HG03521 (cell line): ENCODE data around the gene SYNJ1.
"Not testable (repeated sequence)": the region's sequence is repeated elsewhere in the genome, so short reads cannot be mapped to it uniquely, and the experiment has no call there.

Experiments used
- ATAC-seq: cut with Tn5 transposase; IDR thresholded peaks from one replicate; pipeline ENCODE4 v1.9.1; 2021; ENCODE audit warnings: mild to moderate bottlenecking, moderate library complexity; ENCODE audit not compliant: unreplicated experiment

The SYNJ1 gene

DNA sequence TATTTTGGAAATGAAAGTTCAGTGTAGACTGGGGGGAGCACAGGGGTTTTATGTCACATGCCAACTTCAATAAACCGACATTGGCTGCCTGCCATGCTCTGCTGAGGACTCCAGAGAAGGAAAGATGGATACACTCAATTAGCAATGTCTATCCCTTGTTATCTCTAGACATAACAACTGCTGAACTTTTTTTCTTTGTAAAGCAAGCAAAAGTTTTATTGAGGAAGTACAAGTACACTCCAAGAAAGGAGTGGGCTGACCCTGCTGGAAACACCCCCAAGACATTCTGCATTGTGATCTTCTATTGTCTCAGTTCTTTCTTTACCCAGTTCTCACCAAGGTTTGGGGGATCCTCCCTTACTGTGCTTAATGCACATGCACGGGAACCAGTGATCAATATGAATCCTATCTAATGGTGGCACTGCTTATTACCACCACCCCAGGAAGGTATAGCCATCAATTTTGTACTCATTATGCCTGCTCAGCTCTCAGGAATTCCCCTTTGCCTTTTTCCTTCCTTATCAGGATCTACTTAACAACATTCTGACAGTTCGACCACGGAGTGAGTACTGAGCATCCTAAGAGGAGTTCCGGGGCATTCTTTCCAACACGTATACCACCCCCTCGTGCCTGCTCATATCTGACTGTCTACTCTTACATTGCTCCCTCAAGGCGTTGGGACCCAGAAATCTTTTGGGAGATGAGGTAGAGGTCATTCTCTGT, 28.7 kb downstream of the SYNJ1 start:
- ATAC-seq = no peak

DNA sequence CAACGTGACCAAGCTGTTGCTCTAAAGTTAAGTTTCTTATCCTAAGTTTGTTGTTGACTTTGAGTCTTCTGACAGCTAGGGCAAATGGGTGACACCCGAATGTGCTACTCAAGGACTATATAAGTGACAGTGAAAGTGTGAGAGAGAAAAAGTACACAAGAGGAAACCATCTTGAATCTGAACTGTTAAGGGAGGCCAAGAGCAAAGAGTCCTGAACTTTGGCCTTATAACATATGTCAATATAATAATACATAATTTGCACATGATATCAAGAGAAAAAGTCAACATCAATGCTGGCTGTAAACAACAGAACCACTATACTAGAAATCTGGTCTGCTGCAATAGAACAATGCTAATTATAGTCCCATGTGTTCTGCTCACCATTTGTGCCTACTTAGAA, 29.5 kb downstream of the SYNJ1 start:
- ATAC-seq = no peak

DNA sequence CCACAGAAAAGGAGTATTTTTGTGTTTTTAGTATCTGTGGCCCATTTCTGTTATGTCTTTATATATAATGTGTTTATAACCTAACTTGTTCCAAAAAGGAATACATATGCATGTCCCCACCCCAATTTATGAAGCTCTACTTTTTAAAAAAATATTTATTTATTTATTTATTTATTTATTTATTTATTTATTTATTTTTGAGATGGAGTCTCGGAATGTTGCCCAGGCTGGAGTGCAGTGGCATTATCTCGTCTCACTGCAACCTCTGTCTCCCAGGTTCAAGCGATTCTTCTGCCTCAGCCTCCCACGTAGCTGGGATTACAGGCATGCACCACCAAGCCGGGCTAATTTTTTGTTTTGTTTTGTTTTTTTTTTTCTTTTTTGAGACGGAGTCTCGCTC, 32.3 kb downstream of the SYNJ1 start:
- ATAC-seq = not testable (repeated sequence)

DNA sequence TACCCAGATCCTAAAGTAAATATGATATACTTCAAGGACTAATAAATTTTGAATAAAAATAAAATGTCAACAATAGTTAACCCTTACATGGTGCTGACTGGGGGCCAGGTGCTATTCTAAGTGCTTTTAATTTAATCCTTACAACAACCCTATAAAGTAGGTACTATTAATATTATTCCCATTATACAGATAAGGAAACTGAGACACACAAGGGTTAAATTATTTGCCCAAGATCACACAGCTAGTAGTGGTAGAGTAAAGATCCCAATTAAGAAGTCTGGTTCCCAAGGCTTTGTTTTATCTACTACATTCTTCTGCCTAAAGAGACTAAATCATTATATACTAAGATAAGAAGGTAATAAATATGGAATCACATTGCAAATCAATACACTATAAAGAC, 34.2 kb downstream of the SYNJ1 start:
- ATAC-seq = no peak

DNA sequence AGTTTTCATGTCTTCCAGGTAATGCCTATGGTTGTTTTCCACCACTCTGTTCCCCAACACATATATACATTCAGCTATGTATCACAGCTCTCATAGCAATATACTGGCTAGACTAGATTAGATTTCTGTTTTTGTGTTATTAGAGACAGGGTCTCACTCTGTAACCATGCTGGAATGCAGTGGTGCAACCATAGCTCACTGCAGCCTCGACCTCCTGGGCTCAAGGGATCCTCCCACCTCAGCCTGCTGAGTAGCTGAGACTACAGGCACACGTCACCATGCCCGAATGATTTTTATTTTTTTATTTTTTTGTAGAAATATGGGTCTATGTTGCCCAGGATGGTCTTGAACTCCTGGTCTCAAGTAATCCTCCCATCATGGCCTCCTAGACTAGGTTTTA, 37.7 kb downstream of the SYNJ1 start:
- ATAC-seq = no peak

DNA sequence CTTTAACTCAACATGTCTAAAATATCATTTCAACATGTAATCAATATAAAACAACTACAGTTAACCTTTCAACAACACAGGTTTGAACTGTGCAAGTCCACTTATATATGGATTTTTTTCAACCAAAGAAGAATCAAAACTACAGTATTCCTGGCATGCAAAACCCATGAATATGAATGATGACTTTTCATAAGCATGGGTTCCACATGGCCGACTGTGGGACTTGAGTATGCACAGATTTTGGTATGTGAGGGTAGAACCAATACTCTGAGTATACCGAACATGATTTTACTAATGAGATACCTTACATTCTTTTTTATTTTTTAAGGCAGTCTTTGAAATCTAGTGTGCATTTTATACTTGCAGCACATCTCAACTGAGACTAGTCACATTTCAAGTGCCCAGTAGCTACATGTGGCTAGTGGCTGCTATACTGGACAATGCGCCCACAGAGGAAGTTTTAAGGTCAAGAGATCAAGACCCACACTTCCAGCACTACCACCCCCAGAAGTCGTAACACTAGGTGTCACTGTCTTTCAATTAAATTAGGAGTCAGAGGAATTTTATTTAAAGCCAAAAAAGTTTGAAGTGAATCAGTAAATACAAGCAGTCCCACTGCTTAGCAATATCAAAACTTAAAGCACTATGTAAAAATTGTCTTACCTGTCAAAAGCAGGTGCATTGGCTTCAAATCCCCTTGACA, 40.0 kb downstream of the SYNJ1 start:
- ATAC-seq = no peak

DNA sequence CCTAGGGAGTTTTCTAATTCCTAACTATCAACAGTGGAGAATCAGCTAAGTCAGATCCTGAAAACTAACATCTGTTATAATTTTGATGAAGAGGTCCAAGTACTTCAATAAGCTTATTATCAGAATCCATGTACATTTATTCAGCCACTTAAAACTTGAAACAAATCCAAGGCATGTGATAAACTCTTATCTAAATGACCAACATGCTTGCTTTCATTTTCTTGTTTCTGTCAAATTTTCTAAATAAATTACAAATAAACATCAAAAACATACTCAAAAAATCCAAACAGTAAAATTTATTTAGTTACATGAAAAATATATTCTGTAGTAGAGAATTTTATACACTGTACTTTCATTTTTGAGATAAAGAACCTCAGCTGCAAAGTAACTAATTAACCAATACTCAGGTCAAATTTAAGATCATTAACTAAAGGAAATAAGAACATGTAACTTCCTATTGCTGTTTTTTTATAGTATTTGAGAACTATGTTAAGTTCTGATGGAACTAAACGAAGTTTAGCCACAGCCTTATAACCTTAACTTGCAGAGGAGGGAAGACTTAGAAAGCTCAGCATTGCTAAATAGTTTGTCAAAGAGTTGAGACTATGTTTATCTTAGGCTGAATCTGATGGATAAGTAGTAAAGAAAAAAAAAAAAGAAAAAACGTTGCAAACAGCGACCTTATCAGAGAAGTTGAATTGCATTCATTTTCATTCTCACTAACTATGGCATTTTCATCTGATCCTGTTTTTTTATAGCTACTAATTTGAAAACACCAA, 44.9 kb downstream of the SYNJ1 start:
- no peak for ATAC-seq

DNA sequence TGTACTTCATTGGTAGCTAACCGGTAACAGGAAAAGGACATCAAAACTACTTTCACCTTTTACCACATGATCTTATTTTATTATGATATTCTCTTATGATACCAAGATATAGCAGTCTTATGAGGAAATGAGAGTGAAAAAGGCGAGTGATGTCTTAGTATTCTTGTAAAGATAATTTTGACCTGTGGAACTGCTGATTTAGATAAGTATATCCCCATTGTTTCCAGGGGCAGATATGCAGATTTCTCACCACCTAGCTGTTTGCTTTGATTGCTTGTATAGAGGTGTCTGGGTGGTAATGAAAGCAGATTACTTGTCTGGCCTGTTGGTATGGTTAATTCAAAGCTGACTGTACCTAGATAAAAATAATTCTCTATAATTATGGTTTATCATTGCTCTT, 53.1 kb downstream of the SYNJ1 start:
- ATAC-seq = no peak

DNA sequence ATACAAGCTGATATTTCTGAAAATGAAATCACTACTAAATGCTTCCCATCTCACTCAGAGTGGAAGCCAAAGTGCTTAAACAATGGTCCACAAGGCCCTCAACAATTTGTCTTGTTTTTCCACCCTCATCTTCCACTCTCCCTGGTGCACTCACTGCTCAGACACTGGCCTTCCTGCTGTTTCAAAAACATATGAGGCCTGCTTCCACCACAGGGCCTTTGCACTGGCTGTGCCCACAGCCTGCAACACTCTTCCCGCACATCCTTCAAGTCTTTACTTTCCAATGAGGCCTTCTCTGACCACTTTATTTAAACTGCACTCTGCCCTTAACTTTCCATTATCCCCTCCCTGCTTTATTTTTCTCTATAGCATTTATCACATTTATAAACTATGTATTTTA, 53.8 kb downstream of the SYNJ1 start:
- ATAC-seq = no peak

DNA sequence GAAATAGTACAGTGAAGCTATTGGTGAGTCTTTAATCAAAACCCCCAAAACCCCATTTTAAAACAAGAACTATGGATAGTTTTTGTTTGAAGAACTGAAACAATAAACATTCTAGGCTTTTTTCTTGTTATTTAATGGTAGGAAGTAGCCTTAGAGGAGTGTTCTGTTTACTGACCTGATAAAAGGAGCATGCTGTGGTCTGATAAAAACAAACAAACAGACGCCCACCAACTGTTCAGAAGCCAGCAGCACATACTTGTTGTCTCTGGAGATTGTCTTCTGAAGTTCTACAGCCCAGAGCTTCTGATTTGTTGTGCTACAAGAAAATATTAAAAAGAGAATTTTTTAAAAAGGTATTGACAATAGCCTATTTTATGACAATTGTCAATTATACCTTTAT, 61.6 kb downstream of the SYNJ1 start:
- ATAC-seq = no peak

DNA sequence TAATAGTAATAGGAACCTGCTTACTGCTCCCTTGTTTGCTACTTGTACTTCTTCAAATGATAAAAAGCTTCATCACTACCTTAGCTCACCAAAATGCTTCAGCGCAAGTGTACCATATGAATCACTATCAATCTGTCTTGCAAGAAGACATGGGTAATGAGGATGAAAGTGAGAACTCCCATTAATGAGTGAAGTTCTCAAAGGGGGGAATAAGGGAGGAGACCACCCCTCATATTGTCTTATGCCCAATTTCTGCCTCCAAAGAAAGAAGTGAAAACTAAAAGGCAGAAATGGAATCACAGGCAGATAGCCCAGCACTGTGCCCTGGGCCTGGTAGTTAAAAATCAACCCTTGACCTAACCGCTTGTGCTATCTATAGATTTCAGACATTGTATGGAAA, 63.7 kb downstream of the SYNJ1 start:
- not testable (repeated sequence) for ATAC-seq

DNA sequence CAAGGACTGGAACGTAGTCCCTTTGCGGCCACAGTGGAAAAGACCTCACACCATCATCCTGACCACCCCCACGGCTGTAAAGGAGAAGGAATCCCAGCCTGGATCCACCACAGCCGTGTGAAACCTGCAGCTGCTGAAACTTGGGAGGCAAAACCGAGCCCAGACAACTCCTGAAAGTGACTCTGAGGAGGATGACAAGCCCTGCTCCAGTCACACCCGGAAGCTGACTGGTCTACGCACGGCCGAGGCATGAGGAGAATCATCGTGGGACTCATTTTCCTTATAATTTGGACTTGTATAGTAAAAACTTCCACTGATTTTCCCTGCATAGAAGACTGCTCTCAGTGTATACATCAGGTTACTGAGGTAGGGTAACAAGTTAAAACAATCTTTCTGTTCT, 65.8 kb downstream of the SYNJ1 start:
- not testable (repeated sequence) for ATAC-seq

DNA sequence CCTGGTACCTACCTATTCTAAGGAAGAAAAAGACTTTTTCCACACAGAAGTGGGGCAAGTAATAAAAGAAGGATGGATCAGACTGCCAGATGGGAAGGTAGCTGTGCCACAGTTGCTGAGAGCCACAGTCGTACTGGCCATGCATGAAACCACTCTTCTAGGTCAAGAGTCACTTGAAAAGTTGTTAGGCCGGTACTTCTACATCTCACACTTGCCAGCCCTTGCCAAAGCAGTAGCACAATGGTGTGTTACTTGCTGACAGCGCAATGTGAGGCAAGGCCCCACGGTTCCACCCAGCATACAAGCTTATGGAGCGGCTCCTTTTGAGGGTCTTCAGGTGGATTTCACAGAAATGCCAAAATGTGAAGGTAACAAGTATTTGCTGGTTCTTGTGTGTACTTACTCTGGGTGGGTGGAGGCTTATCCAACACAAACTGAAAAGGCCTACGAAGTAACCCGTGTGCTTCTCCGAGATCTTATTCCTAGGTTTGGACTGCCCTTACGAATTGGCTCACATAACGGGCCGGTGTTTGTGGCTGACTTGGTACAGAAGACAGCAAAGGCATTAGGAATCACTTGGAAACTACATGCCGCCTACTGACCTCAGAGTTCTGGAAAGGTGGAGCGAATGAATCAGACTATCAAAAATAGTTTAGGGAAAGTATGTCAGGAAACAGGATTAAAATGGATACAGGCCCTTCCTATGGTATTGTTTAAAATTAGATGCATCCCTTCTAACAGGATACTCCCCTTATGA, 66.6 kb downstream of the SYNJ1 start:
- ATAC-seq = not testable (repeated sequence)

DNA sequence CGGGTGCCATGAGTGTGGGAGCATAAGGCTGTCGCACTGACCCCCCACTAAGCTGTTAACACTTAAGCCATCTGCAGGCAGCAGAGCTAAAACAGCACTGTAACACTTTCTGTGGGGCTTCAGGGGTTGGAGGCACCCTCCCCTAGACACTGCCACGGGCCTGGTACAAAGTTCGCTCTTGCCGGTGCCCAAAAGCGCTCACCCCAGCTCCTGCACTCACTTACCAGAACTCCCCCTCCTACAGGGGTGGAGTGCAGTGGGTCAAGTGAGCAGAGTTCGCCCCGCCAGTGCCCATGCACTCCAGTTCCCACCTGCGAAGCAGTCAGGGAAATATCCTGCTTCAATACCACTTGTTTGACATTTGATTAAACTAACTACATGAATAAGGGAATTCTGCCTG, 69.3 kb downstream of the SYNJ1 start:
- ATAC-seq = no peak

DNA sequence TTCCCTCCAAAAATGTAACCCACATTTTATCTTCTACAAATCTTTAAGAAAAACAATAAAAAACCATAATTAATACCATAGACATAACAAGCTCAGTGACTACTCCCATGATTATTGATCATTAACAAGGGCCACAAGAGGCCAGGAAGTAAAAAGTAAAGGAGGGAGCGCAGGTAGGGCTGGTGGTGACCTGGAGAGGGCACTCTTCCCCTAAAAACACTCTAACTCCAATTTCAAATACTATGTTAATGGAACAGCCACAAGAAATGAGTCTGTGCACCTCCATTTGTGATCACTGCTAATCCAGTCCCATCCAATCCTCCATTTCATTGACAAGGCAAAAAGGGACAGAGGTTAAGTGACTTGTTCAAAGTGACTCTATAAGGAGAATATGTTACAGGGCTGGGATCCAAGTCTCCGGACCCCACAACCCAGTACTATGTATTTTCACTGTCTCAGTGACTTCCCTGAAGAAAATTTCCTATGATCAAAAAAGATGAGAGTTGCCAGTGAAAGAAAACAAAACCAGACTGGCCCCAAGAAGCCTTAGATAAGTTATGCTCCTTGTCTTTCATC, 74.4 kb downstream of the SYNJ1 start:
- no peak for ATAC-seq

DNA sequence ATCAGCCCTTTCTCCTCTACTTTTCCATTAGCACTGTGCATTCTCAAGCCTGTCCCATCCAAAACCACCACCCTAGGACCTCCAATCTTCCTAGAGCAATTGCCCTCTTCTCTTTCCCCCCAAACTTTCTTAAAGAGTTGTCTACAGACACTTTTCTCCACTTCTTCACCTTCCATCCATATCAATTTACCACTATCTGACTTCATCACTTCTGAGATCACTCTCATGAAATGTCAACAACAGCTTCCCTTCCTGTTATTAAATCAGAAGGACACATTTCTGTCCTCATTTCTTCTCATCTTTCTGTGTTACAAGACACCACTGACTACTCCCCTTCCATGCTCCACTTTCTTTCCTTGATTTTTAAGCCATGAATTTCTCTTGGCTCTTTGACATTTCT, 79.6 kb downstream of the SYNJ1 start:
- no peak for ATAC-seq

DNA sequence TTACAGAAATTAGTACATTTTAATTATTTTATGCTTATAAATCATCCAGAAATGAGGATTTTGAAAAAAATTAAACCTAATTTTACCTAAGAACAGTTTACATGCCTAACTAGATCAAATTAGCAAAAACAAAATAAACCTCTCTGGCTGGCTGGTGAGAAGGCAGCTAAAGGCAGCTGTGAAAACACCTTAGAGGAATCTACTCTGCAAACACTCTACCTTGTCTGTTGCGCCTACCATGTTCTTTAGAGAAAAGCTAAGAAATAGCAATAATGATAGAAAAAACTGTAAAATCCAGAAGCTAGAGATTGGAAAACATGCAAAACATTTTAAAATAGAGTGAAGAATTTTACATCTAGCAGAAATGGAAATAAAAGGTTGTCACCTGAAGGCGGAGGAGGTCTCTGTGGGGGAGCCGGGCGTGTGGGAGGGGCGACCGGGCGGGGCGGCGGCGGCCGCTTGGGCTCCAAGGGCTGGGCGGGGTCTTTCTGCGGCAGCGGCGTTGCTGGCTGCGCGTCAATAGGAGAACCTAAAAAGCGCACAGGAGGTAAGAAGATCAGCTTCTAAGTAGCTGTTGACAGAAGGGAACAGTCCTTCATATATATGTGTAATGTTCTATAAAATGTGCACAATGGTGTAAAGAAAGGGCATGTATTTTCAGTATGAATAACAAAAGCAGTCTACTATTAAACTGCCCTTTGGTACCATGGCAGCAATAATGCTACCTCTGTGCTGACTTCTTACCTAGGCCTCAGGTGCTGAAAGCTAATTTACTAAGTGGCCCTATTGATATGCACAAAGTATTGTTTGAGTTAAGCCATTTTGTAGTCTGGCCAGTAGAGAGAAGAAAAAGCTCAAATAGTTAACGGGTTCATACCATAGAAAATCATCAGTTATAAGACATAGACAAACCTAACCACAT, 82.3 kb downstream of the SYNJ1 start:
- no peak for ATAC-seq

DNA sequence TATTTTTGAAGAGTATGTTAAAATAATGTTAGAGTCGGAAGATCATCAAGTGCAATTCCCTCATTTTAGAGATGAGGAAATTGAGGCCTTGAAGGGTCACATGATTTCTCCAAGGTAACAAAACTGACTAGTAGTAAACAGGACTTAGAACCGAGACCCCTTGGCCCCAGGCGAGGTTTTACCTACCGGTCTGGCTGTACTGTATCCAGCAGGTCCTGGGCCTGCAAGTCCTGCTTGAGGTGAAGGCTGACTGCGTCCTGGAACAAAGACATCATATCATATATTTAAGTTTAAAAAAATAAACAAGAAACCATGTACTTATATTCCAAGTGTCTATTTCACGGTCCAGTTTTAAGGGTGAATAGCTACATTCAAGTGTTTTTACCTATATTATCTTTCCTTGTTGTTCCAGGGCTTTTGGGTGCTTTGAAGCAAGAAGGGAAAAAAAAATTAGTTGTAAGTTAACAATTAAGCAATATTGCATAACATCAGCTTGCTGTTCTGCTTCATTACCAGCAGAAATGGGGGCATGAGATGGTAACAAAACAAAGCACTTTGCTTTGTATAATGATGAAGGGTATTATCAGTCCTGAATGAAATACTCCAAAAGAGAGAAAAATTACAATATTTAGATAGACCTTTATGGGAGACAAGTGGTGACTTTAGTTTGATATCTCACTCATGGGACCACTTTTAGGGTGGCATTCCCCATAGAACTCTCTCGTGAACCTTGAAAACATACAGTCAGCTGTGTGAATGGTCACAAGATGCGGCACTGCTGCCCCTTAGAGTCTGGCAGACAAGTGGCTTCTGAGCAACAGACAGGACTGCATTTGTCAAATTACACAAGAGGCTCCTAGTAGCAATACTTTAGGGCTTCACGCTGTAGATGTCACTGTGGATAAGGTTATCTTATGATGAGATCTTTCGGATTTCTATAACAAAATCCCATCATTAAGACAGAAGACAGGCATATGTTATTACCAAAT, 85.8 kb downstream of the SYNJ1 start:
- no peak for ATAC-seq
